Neural progenitor cell (in vitro differentiated cells): Measurements from ENCODE around the gene SPSB2.

Source experiments
- EZH2 ChIP-seq: fragments of 200-600 bp; sonication (generic); IDR thresholded peaks from 2 replicates; pipeline ENCODE4 v1.6.1; 2017; ENCODE audit warnings: antibody characterized with exemption, mild to moderate bottlenecking, moderate library complexity
- TF ChIP-seq, protein P1 (sequence below): fragments of 200-600 bp; sonication (generic); IDR thresholded peaks from 2 replicates; pipeline ENCODE4 v1.5.1; 2017; ENCODE audit warnings: antibody characterized with exemption, mild to moderate bottlenecking

DNA sequence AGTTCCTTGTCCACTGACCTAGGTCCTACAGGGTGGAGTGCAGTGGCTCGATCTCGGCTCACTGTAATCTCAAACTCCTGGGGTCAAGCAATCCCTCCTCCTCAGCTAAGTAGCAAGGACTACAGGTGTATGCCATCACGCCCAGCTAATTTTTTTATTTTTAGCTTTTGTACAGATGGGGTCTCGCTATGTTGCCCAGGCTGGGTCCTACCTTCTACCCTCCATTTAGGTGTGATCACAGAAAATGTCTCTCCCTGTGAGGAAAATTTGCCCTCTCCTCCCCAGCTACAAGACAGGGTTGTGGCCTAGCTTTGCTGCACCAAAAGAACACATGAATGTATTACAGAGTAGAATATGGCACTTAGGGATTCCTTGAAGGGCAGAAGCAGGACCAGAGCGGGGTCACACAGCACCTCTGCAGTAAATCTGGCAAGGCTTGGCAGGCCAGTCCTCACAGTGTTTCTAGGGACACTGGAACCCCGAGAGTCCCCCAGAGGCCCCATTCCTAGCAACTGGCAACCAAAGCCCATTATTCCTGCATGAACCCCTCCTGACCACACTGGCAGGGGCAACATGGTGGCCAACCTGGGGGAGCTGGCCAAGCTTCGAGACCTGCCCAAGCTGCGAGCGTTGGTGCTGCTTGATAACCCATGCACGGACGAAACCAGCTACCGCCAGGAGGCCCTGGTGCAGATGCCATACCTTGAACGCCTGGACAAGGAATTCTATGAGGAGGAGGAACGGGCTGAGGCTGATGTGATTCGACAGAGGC, 39.2 kb upstream of the SPSB2 start:
- TF ChIP-seq, protein P1, sequence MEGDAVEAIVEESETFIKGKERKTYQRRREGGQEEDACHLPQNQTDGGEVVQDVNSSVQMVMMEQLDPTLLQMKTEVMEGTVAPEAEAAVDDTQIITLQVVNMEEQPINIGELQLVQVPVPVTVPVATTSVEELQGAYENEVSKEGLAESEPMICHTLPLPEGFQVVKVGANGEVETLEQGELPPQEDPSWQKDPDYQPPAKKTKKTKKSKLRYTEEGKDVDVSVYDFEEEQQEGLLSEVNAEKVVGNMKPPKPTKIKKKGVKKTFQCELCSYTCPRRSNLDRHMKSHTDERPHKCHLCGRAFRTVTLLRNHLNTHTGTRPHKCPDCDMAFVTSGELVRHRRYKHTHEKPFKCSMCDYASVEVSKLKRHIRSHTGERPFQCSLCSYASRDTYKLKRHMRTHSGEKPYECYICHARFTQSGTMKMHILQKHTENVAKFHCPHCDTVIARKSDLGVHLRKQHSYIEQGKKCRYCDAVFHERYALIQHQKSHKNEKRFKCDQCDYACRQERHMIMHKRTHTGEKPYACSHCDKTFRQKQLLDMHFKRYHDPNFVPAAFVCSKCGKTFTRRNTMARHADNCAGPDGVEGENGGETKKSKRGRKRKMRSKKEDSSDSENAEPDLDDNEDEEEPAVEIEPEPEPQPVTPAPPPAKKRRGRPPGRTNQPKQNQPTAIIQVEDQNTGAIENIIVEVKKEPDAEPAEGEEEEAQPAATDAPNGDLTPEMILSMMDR = no peak
- TF ChIP-seq EZH2 = no peak
